GM19395 (cell line): Measurements from ENCODE around the gene NEURL1.

ENCODE experiments used
- ATAC-seq: cut with Tn5 transposase; IDR thresholded peaks from one replicate; pipeline ENCODE4 v1.9.1; 2021; ENCODE audit warnings: mild to moderate bottlenecking, moderate library complexity; ENCODE audit not compliant: unreplicated experiment

NEURL1 gene

GRCh38 chr10:103580430-103580829 is 86.9 kb downstream of the NEURL1 start:
- ATAC-seq: no peak

- no peak for ATAC-seq
Observed at GRCh38 chr10:103581499-103581898, 88.0 kb downstream of the NEURL1 start.

- ATAC-seq: no peak
Observed at GRCh38 chr10:103582331-103583123, 89.0 kb downstream of the NEURL1 start.

GRCh38 chr10:103583871-103584215 is 90.3 kb downstream of the NEURL1 start:
- ATAC-seq: no peak

GRCh38 chr10:103584216-103585010 is 90.9 kb downstream of the NEURL1 start:
- no peak for ATAC-seq

- ATAC-seq: no peak
Observed at GRCh38 chr10:103585011-103585405, 91.5 kb downstream of the NEURL1 start.

GRCh38 chr10:103587073-103587472 is 93.6 kb downstream of the NEURL1 start:
- no peak for ATAC-seq

- no peak for ATAC-seq
Observed at GRCh38 chr10:103589074-103589630, 95.6 kb downstream of the NEURL1 start.

GRCh38 chr10:103590060-103590459 is 96.6 kb downstream of the NEURL1 start:
- ATAC-seq: no peak

GRCh38 chr10:103590744-103591291 is 97.3 kb downstream of the NEURL1 start:
- ATAC-seq: no peak

- no peak for ATAC-seq
Observed at GRCh38 chr10:103592186-103593021, 98.9 kb downstream of the NEURL1 start.

GRCh38 chr10:103593022-103593570 is 99.6 kb downstream of the NEURL1 start:
- no peak for ATAC-seq

GRCh38 chr10:103595933-103596726 is 102.6 kb downstream of the NEURL1 start:
- no peak for ATAC-seq

GRCh38 chr10:103597003-103597402 is 103.5 kb downstream of the NEURL1 start:
- no peak for ATAC-seq

GRCh38 chr10:103598654-103599115 is 105.2 kb downstream of the NEURL1 start:
- no peak for ATAC-seq

- no peak for ATAC-seq
Observed at GRCh38 chr10:103599211-103599610, 105.7 kb downstream of the NEURL1 start.

GRCh38 chr10:103599907-103600306 is 106.4 kb downstream of the NEURL1 start:
- ATAC-seq: no peak

GRCh38 chr10:103600325-103600724 is 106.8 kb downstream of the NEURL1 start:
- no peak for ATAC-seq

GRCh38 chr10:103600956-103601569 is 107.6 kb downstream of the NEURL1 start:
- ATAC-seq: no peak
